GM20000 (cell line): Measurements from ENCODE around the gene COL4A2.

Source experiments
- DNase-seq: peaks from one replicate; pipeline ENCODE4 v3.0.0; 2012; ENCODE audit warnings: low spot score
- TF ChIP-seq, protein P1 (sequence below): IDR thresholded peaks from 2 replicates; pipeline ENCODE4 v1.5.1; 2012; ENCODE audit warnings: mild to moderate bottlenecking, control low read depth; ENCODE audit errors: extremely low read depth, missing control alignments

The COL4A2 gene

GRCh38 chr13:110358381-110358780, 51.3 kb downstream of the COL4A2 start:
- TF ChIP-seq, protein P1, sequence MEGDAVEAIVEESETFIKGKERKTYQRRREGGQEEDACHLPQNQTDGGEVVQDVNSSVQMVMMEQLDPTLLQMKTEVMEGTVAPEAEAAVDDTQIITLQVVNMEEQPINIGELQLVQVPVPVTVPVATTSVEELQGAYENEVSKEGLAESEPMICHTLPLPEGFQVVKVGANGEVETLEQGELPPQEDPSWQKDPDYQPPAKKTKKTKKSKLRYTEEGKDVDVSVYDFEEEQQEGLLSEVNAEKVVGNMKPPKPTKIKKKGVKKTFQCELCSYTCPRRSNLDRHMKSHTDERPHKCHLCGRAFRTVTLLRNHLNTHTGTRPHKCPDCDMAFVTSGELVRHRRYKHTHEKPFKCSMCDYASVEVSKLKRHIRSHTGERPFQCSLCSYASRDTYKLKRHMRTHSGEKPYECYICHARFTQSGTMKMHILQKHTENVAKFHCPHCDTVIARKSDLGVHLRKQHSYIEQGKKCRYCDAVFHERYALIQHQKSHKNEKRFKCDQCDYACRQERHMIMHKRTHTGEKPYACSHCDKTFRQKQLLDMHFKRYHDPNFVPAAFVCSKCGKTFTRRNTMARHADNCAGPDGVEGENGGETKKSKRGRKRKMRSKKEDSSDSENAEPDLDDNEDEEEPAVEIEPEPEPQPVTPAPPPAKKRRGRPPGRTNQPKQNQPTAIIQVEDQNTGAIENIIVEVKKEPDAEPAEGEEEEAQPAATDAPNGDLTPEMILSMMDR, result no peak
- no peak for DNase-seq

GRCh38 chr13:110359840-110360301, 52.8 kb downstream of the COL4A2 start:
- no peak for DNase-seq
- TF ChIP-seq, protein P1, result no peak

DNA sequence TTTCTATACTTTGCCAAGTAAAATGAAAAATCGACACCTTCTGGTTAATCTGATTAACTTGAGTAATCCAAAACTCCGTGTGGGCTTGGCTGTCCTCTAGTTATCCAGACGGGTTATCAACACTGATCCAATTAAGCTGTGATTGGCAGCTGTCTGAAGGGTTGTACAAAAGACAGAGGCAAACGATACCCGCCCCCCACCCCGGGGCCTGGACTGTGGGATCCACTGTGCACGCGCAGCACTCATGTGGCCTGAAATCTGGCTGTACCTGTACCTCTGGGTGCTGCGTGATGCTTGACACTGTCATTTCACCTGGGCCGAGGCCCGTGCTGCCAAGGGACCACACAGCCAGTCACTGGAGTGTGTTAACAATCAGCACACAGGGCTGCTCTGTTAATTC, 53.5 kb downstream of the COL4A2 start:
- TF ChIP-seq, protein P1, result no peak
- no peak for DNase-seq

DNA sequence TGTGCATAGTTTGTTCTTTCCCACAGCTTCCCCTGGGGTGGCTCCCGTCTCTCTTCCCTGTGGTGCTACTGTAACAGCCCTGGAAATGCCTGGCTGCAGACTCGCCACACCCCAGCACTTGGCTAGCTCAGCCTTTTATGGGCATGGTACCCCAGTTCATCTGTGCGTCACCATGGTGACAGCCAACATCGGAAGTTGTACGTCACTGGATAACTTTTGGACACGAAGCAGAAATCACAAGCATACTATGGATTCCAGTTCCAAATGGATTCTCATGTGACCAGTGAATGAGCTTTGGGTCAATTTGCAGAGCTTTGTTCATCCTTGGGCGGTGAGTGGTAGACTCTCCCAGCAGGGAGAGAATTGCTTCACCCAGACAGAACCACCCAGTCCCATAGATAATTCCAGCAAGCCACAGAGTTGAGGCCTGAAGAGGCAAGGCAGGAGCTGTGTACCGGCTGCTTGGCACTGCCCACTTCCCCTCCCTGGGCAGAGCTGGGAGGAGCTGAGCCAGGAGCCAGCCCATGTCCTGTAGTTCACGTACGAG, 54.4 kb downstream of the COL4A2 start:
- TF ChIP-seq, protein P1, result no peak
- no peak for DNase-seq

GRCh38 chr13:110363010-110363409, 55.9 kb downstream of the COL4A2 start:
- DNase-seq, result no peak
- TF ChIP-seq, protein P1, result no peak

- no peak for DNase-seq
- TF ChIP-seq, protein P1, result no peak
Measured at GRCh38 chr13:110364081-110364480, 57.0 kb downstream of the COL4A2 start.

GRCh38 chr13:110365876-110366275, 58.8 kb downstream of the COL4A2 start:
- TF ChIP-seq, protein P1, result no peak
- no peak for DNase-seq
